ENCODE results near the gene IGSF3.

Gene IGSF3

GRCh38 chr1:116569776-116570357 lies 97.7 kb downstream of the IGSF3 start:
- TF ChIP-seq ZNF70 (CRISPR knock-in tag; IDR thresholded peaks at IDR 0.05) (no peak), RARB (CRISPR knock-in tag; IDR thresholded peaks at IDR 0.05) (no peak), ISL1 (CRISPR knock-in tag; IDR thresholded peaks at IDR 0.05) (no peak), ZNF565 (CRISPR knock-in tag; conservative IDR thresholded peaks at IDR 0.05; ENCODE audit: low read depth) (no peak), SNAI2 (CRISPR knock-in tag; IDR thresholded peaks at IDR 0.05) (no peak), ZFP3 (CRISPR knock-in tag; IDR thresholded peaks at IDR 0.05) (no peak), BACH2 (CRISPR knock-in tag; IDR thresholded peaks at IDR 0.05; ENCODE audit: borderline replicate concordance) (no peak), ARNTL (CRISPR knock-in tag; IDR thresholded peaks at IDR 0.05; ENCODE audit: borderline replicate concordance, low read depth) (no peak), GLIS3 (CRISPR knock-in tag; IDR thresholded peaks at IDR 0.05) (no peak), CREB5 (CRISPR knock-in tag; IDR thresholded peaks at IDR 0.05; ENCODE audit: low read depth) (no peak), ESRRG (CRISPR knock-in tag; IDR thresholded peaks at IDR 0.05) (no peak), ZFP30 (CRISPR knock-in tag; IDR thresholded peaks at IDR 0.05) (no peak), PATZ1 (CRISPR knock-in tag; IDR thresholded peaks at IDR 0.05; ENCODE audit: borderline replicate concordance) (no peak), POU6F1 (CRISPR knock-in tag; IDR thresholded peaks at IDR 0.05; ENCODE audit: borderline replicate concordance, low read depth) (no peak), TSHZ2 (CRISPR knock-in tag; IDR thresholded peaks at IDR 0.05) (no peak), PPARA (CRISPR knock-in tag; IDR thresholded peaks at IDR 0.05; ENCODE audit: borderline replicate concordance) (no peak), CSRNP3 (CRISPR knock-in tag; IDR thresholded peaks at IDR 0.05) (no peak), TCF4 (CRISPR knock-in tag; IDR thresholded peaks at IDR 0.05; ENCODE audit: borderline replicate concordance) (no peak), OSR1 (CRISPR knock-in tag; IDR thresholded peaks at IDR 0.05) (no peak), CSDC2 (CRISPR knock-in tag; IDR thresholded peaks at IDR 0.05) (no peak)
- peak; percentile 0; the same call in 2 of the 3 replicates for ATAC-seq

GRCh38 chr1:116569381-116569670 lies 98.2 kb downstream of the IGSF3 start:
- no peak for ATAC-seq
- TF ChIP-seq CREB5 (CRISPR knock-in tag; IDR thresholded peaks at IDR 0.05; ENCODE audit: low read depth): no peak

All from SK-N-SH treated with all-trans-retinoic acid at 6 μM for 48 hours (cell line).